WTC11 (cell line): ENCODE measurements around the gene EYS. TPM values are rescaled to one million over a fixed set of nuclear protein-coding genes. Genes with fewer than 3 reads are reported as not detected.

Source experiments
- ATAC-seq: fragments of 200-7000 bp; cut with Tn5 transposase; 2 replicates; pipeline ENCODE4 v1.10.0; 2021; ENCODE audit warnings: mild to moderate bottlenecking, moderate library complexity
- CTCF ChIA-PET: fragments of 300-600 bp; sonication (Branson Sonifier 250); formaldehyde crosslinking; loops from one replicate; lab custom pipeline; 2021; ENCODE audit warnings: antibody characterized with exemption; lab: Charles Lee
- POLR2A ChIA-PET: fragments of 350-600 bp; sonication (Branson Sonifier 250); formaldehyde crosslinking; loops from one replicate; lab custom pipeline; 2021; ENCODE audit warnings: antibody characterized with exemption; lab: Charles Lee
- DNase-seq: peaks from one replicate; pipeline ENCODE4 v3.0.0; 2021; ENCODE audit warnings: low spot score
- H3K27ac Mint-ChIP-seq: 2 replicates; pipeline ENCODE4 v1.8.0; 2021; ENCODE audit warnings: mixed read lengths
- H3K27me3 Mint-ChIP-seq: 2 replicates; pipeline ENCODE4 v1.8.0; 2021; ENCODE audit warnings: low read depth, mild to moderate bottlenecking, moderate library complexity, mixed read lengths
- H3K36me3 Mint-ChIP-seq: 2 replicates; pipeline ENCODE4 v1.8.0; 2021; ENCODE audit warnings: mixed read lengths
- H3K4me1 Mint-ChIP-seq: 2 replicates; pipeline ENCODE4 v1.8.0; 2022; ENCODE audit warnings: mixed read lengths
- H3K4me3 Mint-ChIP-seq: 2 replicates; pipeline ENCODE4 v1.8.0; 2021; ENCODE audit warnings: mild to moderate bottlenecking, moderate library complexity, mixed read lengths
- H3K9me3 Mint-ChIP-seq: 2 replicates; pipeline ENCODE4 v1.8.0; 2021; ENCODE audit warnings: mixed read lengths
- ATF2 ChIP-seq: sonication (generic); formaldehyde crosslinking; IDR thresholded peaks from 2 replicates; pipeline ENCODE4 v1.8.1; 2022; ENCODE audit warnings: low read depth, missing genetic modification reagents, borderline replicate concordance
- CREB1 ChIP-seq: sonication (generic); formaldehyde crosslinking; IDR thresholded peaks from 2 replicates; pipeline ENCODE4 v1.8.0; 2023; ENCODE audit warnings: mild to moderate bottlenecking, missing genetic modification reagents
- FOXP1 ChIP-seq: sonication (generic); formaldehyde crosslinking; IDR thresholded peaks from 2 replicates; pipeline ENCODE4 v1.8.0; 2022; ENCODE audit warnings: missing genetic modification reagents, mild to moderate bottlenecking, moderate library complexity, borderline replicate concordance
- FOXP4 ChIP-seq: sonication (generic); formaldehyde crosslinking; IDR thresholded peaks from 2 replicates; pipeline ENCODE4 v1.8.0; 2022; ENCODE audit warnings: mild to moderate bottlenecking, missing genetic modification reagents
- GRHL2 ChIP-seq: fragments of 250-450 bp; sonication (Bioruptor Pico); IDR thresholded peaks from 2 replicates; pipeline ENCODE4 v1.8.0; 2022; ENCODE audit warnings: mild to moderate bottlenecking, moderate library complexity; ENCODE audit not compliant: insufficient replicate concordance, severe bottlenecking
- GTF2I ChIP-seq: fragments of 250-450 bp; sonication (Bioruptor Pico); conservative IDR thresholded peaks from 2 replicates; pipeline ENCODE4 v1.4.0; 2021; ENCODE audit warnings: mild to moderate bottlenecking
- HMGXB4 ChIP-seq: sonication (generic); formaldehyde crosslinking; IDR thresholded peaks from 2 replicates; pipeline ENCODE4 v1.8.1; 2023; ENCODE audit warnings: mild to moderate bottlenecking, moderate library complexity, missing genetic modification reagents
- IRF1 ChIP-seq: sonication (generic); formaldehyde crosslinking; IDR thresholded peaks from 2 replicates; pipeline ENCODE4 v1.8.0; 2023; ENCODE audit warnings: missing genetic modification reagents
- JAZF1 ChIP-seq: fragments of 250-450 bp; sonication (Bioruptor Pico); IDR thresholded peaks from 2 replicates; pipeline ENCODE4 v1.9.0; 2021; ENCODE audit warnings: moderate library complexity, mild to moderate bottlenecking, inconsistent platforms
- MAX ChIP-seq: sonication (generic); formaldehyde crosslinking; IDR thresholded peaks from 2 replicates; pipeline ENCODE4 v1.8.0; 2022; ENCODE audit warnings: mild to moderate bottlenecking, missing genetic modification reagents
- OVOL2 ChIP-seq: fragments of 250-450 bp; sonication (Bioruptor Pico); IDR thresholded peaks from 2 replicates; pipeline ENCODE4 v1.9.0; 2021; ENCODE audit warnings: mild to moderate bottlenecking, borderline replicate concordance
- PRDM15 ChIP-seq: sonication (generic); formaldehyde crosslinking; IDR thresholded peaks from 2 replicates; pipeline ENCODE4 v1.8.0; 2022; ENCODE audit warnings: missing genetic modification reagents
- SMAD3 ChIP-seq: sonication (generic); formaldehyde crosslinking; IDR thresholded peaks from 2 replicates; pipeline ENCODE4 v1.8.0; 2022; ENCODE audit warnings: missing genetic modification reagents, mild to moderate bottlenecking, borderline replicate concordance
- SMAD4 ChIP-seq: sonication (generic); formaldehyde crosslinking; IDR thresholded peaks from 2 replicates; pipeline ENCODE4 v1.8.0; 2022; ENCODE audit warnings: mild to moderate bottlenecking, missing genetic modification reagents
- TP53 ChIP-seq: sonication (generic); formaldehyde crosslinking; IDR thresholded peaks from 2 replicates; pipeline ENCODE4 v1.8.1; 2023; ENCODE audit warnings: mild to moderate bottlenecking, missing genetic modification reagents
- ZBTB43 ChIP-seq: sonication (generic); formaldehyde crosslinking; IDR thresholded peaks from 2 replicates; pipeline ENCODE4 v1.8.1; 2023; ENCODE audit warnings: mild to moderate bottlenecking, missing genetic modification reagents
- ZNF121 ChIP-seq: sonication (generic); formaldehyde crosslinking; IDR thresholded peaks from 2 replicates; pipeline ENCODE4 v1.8.0; 2023; ENCODE audit warnings: missing genetic modification reagents
- ZNF512 ChIP-seq: sonication (generic); formaldehyde crosslinking; IDR thresholded peaks from 2 replicates; pipeline ENCODE4 v1.8.1; 2022; ENCODE audit warnings: missing genetic modification reagents, borderline replicate concordance
- total RNA-seq: library from RNA; stranded (reverse); gene quantifications from 3 replicates; pipeline ENCODE4 v1.2.3, GENCODE V29; 2021

The EYS gene
- total RNA-seq, 1 experiment from 2014 or later, result not detected

GRCh38 chr6:64217721-64218620 lies 1489.1 kb downstream of the EYS start:
- peaks cover 8% of the 10 kb centered on the region; the same call in 1 of the 2 replicates for H3K36me3 Mint-ChIP-seq
- ATAC-seq (no peak), DNase-seq (no peak)
- POLR2A ChIA-PET, result no interaction called here
- H3K4me1 Mint-ChIP-seq, result no peaks in the 10 kb centered on the region
- CTCF ChIA-PET, result no interaction called here
- H3K4me3 Mint-ChIP-seq, result no peak overlapping the region
- TF ChIP-seq HMGXB4 (CRISPR knock-in tag), result no peak
- TF ChIP-seq IRF1, result no peak
- TF ChIP-seq ZNF512 (CRISPR knock-in tag), result no peak
- TF ChIP-seq GRHL2 (CRISPR knock-in tag), result no peak
- TF ChIP-seq SMAD4, result no peak
- TF ChIP-seq MAX (CRISPR knock-in tag), result no peak
- TF ChIP-seq OVOL2 (CRISPR knock-in tag), result no peak
- TF ChIP-seq ZBTB43 (CRISPR knock-in tag), result no peak
- H3K9me3 Mint-ChIP-seq, result peaks cover 29% of the 10 kb centered on the region
- H3K27ac Mint-ChIP-seq, result no peak overlapping the region
- H3K27me3 Mint-ChIP-seq, result peaks cover 3% of the 10 kb centered on the region; the same call in 1 of the 2 replicates

GRCh38 chr6:64214373-64214772 lies 1492.7 kb downstream of the EYS start:
- Mint-ChIP-seq H3K9me3 (peaks cover 17% of the 10 kb centered on the region), H3K4me3 (no peak overlapping the region), H3K27ac (no peak overlapping the region), H3K4me1 (no peaks in the 10 kb centered on the region), H3K36me3 (peaks cover 6% of the 10 kb centered on the region; the same call in 1 of the 2 replicates), H3K27me3 (no peaks in the 10 kb centered on the region; the same call in 1 of the 2 replicates)
- POLR2A ChIA-PET, result no interaction called here
- DNase-seq (no peak), ATAC-seq (no peak)
- CTCF ChIA-PET, result no interaction called here
- TF ChIP-seq FOXP4 (CRISPR knock-in tag) (no peak), ATF2 (no peak), ZBTB43 (CRISPR knock-in tag) (no peak), JAZF1 (no peak), FOXP1 (CRISPR knock-in tag) (no peak), ZNF121 (CRISPR knock-in tag) (no peak), GTF2I (no peak), SMAD3 (CRISPR knock-in tag) (no peak), PRDM15 (no peak), CREB1 (no peak), TP53 (CRISPR knock-in tag) (no peak)
